A549 (cell line): Measurements from ENCODE around the gene CLDN34. TPM values are rescaled to one million over a fixed set of nuclear protein-coding genes. Genes with fewer than 3 reads are reported as not detected.

Source experiments
- ATAC-seq, 2 experiments: fragments of 200-7000 bp in 1 of 2; fragments of >200 bp in 1 of 2; cut with Nextera tagmentation in 1 of 2; cut with Tn5 transposase in 1 of 2; 3 replicates each; pipeline versions ENCODE4 v1.8.0 to v1.9.1; 2018 to 2020; ENCODE audit warnings: mild to moderate bottlenecking in 1 of 2, moderate library complexity in 1 of 2
- CTCF ChIA-PET: fragments of 300-600 bp; sonication (Branson Sonifier 250); formaldehyde crosslinking; extraction: SDS; loops from one replicate; lab custom pipeline; 2021; ENCODE audit warnings: antibody characterized with exemption, inconsistent platforms; lab: Yijun Ruan, JAX
- POLR2A ChIA-PET: fragments of 350-600 bp; formaldehyde crosslinking; extraction: SDS; loops from one replicate; lab custom pipeline; 2021; ENCODE audit warnings: antibody characterized with exemption, inconsistent platforms; lab: Yijun Ruan, JAX
- DNase-seq, 2 experiments: peaks; one replicate each; pipeline versions ENCODE4 v3.0.0 to v3.0.0-alpha.2; 2011 to 2016; ENCODE audit warnings: low read depth in 1 of 2, low spot score in 1 of 2
- FAIRE-seq: peaks from 2 replicates; lab custom pipeline; 2011; peaks lifted over from hg19 to GRCh38; lab: Jason Lieb, UNC
- H3K27ac ChIP-seq, 2 experiments: fragments of >200 bp; sonication (Bioruptor Twin); formaldehyde crosslinking; 3 replicates each; pipeline ENCODE4 v1.5.1; 2016 to 2017
- H3K4me1 ChIP-seq: fragments of >200 bp; sonication (Bioruptor Twin); formaldehyde crosslinking; 3 replicates; pipeline ENCODE4 v1.6.1; 2016
- H3K4me2 ChIP-seq: fragments of >200 bp; sonication (Bioruptor Twin); formaldehyde crosslinking; 3 replicates; pipeline ENCODE4 v1.6.1; 2016
- H3K4me3 ChIP-seq: fragments of >200 bp; sonication (Bioruptor Twin); formaldehyde crosslinking; 3 replicates; pipeline ENCODE4 v1.5.1; 2016
- H3K9me3 ChIP-seq: fragments of >200 bp; sonication (Bioruptor Twin); formaldehyde crosslinking; 3 replicates; pipeline ENCODE4 v1.6.1; 2016
- BCL3 ChIP-seq: fragments of >200 bp; sonication (Bioruptor Twin); formaldehyde crosslinking; IDR thresholded peaks from 3 replicates; pipeline ENCODE4 v1.6.1; 2016
- BHLHE40 ChIP-seq: IDR thresholded peaks from 2 replicates; pipeline ENCODE4 v1.6.1; 2012; ENCODE audit warnings: low read depth, low read length, inconsistent platforms
- CBX8 ChIP-seq: fragments of 200-600 bp; sonication (generic); IDR thresholded peaks from 2 replicates; pipeline ENCODE4 v1.6.1; 2016
- CHD4 ChIP-seq: fragments of 200-600 bp; sonication (generic); IDR thresholded peaks from 2 replicates; pipeline ENCODE4 v1.6.1; 2016; ENCODE audit warnings: antibody characterized with exemption, mild to moderate bottlenecking, borderline replicate concordance
- CTCF ChIP-seq: fragments of >200 bp; sonication (Bioruptor Twin); formaldehyde crosslinking; IDR thresholded peaks from 3 replicates; pipeline ENCODE4 v1.5.1; 2016
- EHMT2 ChIP-seq: fragments of 200-600 bp; sonication (generic); IDR thresholded peaks from 2 replicates; pipeline ENCODE4 v1.6.1; 2016; ENCODE audit warnings: antibody characterized with exemption, low read depth, mild to moderate bottlenecking, moderate library complexity
- EP300 ChIP-seq, 2 experiments: fragments of >200 bp; sonication (Bioruptor Twin); formaldehyde crosslinking; IDR thresholded peaks; 2 replicates in 1 of 2; 3 replicates in 1 of 2; pipeline ENCODE4 v1.6.1; 2016 to 2017
- ESRRA ChIP-seq: fragments of 150-350 bp; IDR thresholded peaks from 2 replicates; pipeline ENCODE4 v1.6.1; 2014; ENCODE audit warnings: mild to moderate bottlenecking, low read length, borderline replicate concordance
- FOSL2 ChIP-seq, 2 experiments: fragments of 450-650 bp in 1 of 2; fragments of >200 bp in 1 of 2; sonication (Bioruptor Twin) in 1 of 2; formaldehyde crosslinking; IDR thresholded peaks; 2 replicates each; pipeline versions ENCODE4 v1.5.0 to v1.6.1; 2016 to 2020; ENCODE audit warnings: mild to moderate bottlenecking in 1 of 2, moderate library complexity in 1 of 2
- GATA3 ChIP-seq: IDR thresholded peaks from 2 replicates; pipeline ENCODE4 v1.6.1; 2012; ENCODE audit warnings: borderline replicate concordance
- HES2 ChIP-seq: fragments of >200 bp; sonication (Bioruptor Twin); formaldehyde crosslinking; IDR thresholded peaks from 2 replicates; pipeline ENCODE4 v1.6.1; 2016
- HMGXB4 ChIP-seq: fragments of 250-450 bp; sonication (Bioruptor Pico); IDR thresholded peaks from 2 replicates; pipeline ENCODE4 v1.5.0; 2021; ENCODE audit warnings: mild to moderate bottlenecking, moderate library complexity, borderline replicate concordance
- HOXB13 ChIP-seq: fragments of 250-450 bp; sonication (Bioruptor Pico); IDR thresholded peaks from 2 replicates; pipeline ENCODE4 v1.5.0; 2020; ENCODE audit warnings: low read depth, mild to moderate bottlenecking, moderate library complexity
- HOXB5 ChIP-seq: fragments of 250-450 bp; sonication (Bioruptor Pico); IDR thresholded peaks from 2 replicates; pipeline ENCODE4 v1.5.0; 2020; ENCODE audit warnings: mild to moderate bottlenecking, moderate library complexity
- JUN ChIP-seq, 2 experiments: fragments of >200 bp; sonication (Bioruptor Twin); formaldehyde crosslinking; IDR thresholded peaks; 2 replicates in 1 of 2; 3 replicates in 1 of 2; pipeline ENCODE4 v1.6.1; 2016 to 2017
- MAZ ChIP-seq: fragments of 150-350 bp; IDR thresholded peaks from 2 replicates; pipeline ENCODE4 v1.6.1; 2014; ENCODE audit warnings: antibody characterized with exemption, low read depth, low read length, borderline replicate concordance
- POLR2A ChIP-seq: IDR thresholded peaks from 2 replicates; pipeline ENCODE4 v1.6.1; 2012; ENCODE audit warnings: mild to moderate bottlenecking, low read length
- RAD21 ChIP-seq, 2 experiments: fragments of >200 bp in 1 of 2; sonication (Bioruptor Twin) in 1 of 2; formaldehyde crosslinking in 1 of 2; IDR thresholded peaks in 1 of 2; conservative IDR thresholded peaks in 1 of 2; 2 replicates in 1 of 2; 3 replicates in 1 of 2; pipeline ENCODE4 v1.6.1; 2012 to 2018; ENCODE audit warnings: inconsistent platforms in 1 of 2
- RCOR1 ChIP-seq: fragments of 150-350 bp; IDR thresholded peaks from 2 replicates; pipeline ENCODE4 v1.6.1; 2014; ENCODE audit warnings: antibody characterized with exemption, low read length, low read depth
- SMC3 ChIP-seq: fragments of >200 bp; sonication (Bioruptor Twin); formaldehyde crosslinking; IDR thresholded peaks from 3 replicates; pipeline ENCODE4 v1.6.1; 2018; ENCODE audit warnings: inconsistent platforms
- ZSCAN20 ChIP-seq: fragments of 250-450 bp; sonication (Bioruptor Pico); IDR thresholded peaks from 2 replicates; pipeline ENCODE4 v1.8.0; 2022; ENCODE audit warnings: mild to moderate bottlenecking, moderate library complexity
- WGBS: methylation state at CpG from one replicate; pipeline ENCODE4 v1.1.6; 2017; ENCODE audit errors: missing lambda C conversion rate; 5-methylcytosine and 5-hydroxymethylcytosine counted together
- polyA plus RNA-seq, 4 experiments: library from polyadenylated mRNA; depleted of rRNA in 3 of 4; stranded (reverse); fragments of >200 nt; fragmentation: RNase III in 1 of 4; extraction: RNeasy Plus Mini Kit Qiagen cat#74134 plus additional on column Dnase treatment in 1 of 4; gene quantifications; 2 replicates in 3 of 4; 3 replicates in 1 of 4; pipeline ENCODE4 v1.2.3, GENCODE V29; 2011 to 2017
- TF ChIP-seq, protein P1 (sequence below): fragments of 450-650 bp; IDR thresholded peaks from 2 replicates; pipeline ENCODE4 v1.6.1; 2014; ENCODE audit warnings: antibody characterized with exemption
- TF ChIP-seq, protein P2 (sequence below): fragments of 150-350 bp; IDR thresholded peaks from 2 replicates; pipeline ENCODE4 v1.6.1; 2014; ENCODE audit warnings: low read depth, mild to moderate bottlenecking, low read length
- TF ChIP-seq, protein P3 (sequence below): IDR thresholded peaks from 2 replicates; pipeline ENCODE4 v1.6.1; 2012

Gene CLDN34
- polyA plus RNA-seq, 2 of the 4 experiments (the other 2 are of a cell fraction): not detected

- peak overlapping the region; percentile 39; the same call in 2 of the 3 replicates for H3K4me2 ChIP-seq
These were observed 28.7 kb downstream of the CLDN34 start for GRCh38 chrX:9995855-9996339.

GRCh38 chrX:9997041-9997440 is 29.9 kb downstream of the CLDN34 start:
- 89% methylated on average over 6 of the region's 9 CpGs for WGBS
- H3K4me1 ChIP-seq: no peaks in the 10 kb centered on the region
- no peak for TF ChIP-seq ZSCAN20 (CRISPR knock-in tag)
- no peak for TF ChIP-seq CBX8
- TF ChIP-seq, protein P1, sequence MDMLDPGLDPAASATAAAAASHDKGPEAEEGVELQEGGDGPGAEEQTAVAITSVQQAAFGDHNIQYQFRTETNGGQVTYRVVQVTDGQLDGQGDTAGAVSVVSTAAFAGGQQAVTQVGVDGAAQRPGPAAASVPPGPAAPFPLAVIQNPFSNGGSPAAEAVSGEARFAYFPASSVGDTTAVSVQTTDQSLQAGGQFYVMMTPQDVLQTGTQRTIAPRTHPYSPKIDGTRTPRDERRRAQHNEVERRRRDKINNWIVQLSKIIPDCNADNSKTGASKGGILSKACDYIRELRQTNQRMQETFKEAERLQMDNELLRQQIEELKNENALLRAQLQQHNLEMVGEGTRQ: no peak
- TF ChIP-seq, protein P2, sequence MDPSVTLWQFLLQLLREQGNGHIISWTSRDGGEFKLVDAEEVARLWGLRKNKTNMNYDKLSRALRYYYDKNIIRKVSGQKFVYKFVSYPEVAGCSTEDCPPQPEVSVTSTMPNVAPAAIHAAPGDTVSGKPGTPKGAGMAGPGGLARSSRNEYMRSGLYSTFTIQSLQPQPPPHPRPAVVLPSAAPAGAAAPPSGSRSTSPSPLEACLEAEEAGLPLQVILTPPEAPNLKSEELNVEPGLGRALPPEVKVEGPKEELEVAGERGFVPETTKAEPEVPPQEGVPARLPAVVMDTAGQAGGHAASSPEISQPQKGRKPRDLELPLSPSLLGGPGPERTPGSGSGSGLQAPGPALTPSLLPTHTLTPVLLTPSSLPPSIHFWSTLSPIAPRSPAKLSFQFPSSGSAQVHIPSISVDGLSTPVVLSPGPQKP: no peak
- no peak for TF ChIP-seq SMC3
- TF ChIP-seq POLR2A: no peak
- TF ChIP-seq FOSL2 (IDR thresholded peaks at IDR 0.05): no peak
- TF ChIP-seq FOSL2 (CRISPR knock-in tag; IDR thresholded peaks at IDR 0.05): no peak
- TF ChIP-seq, protein P3, sequence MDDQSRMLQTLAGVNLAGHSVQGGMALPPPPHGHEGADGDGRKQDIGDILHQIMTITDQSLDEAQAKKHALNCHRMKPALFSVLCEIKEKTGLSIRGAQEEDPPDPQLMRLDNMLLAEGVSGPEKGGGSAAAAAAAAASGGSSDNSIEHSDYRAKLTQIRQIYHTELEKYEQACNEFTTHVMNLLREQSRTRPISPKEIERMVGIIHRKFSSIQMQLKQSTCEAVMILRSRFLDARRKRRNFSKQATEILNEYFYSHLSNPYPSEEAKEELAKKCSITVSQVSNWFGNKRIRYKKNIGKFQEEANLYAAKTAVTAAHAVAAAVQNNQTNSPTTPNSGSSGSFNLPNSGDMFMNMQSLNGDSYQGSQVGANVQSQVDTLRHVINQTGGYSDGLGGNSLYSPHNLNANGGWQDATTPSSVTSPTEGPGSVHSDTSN: no peak
- TF ChIP-seq EP300 (IDR thresholded peaks at IDR 0.05): no peak
- no peak for TF ChIP-seq HOXB5 (CRISPR knock-in tag)
- no peak for TF ChIP-seq HMGXB4 (CRISPR knock-in tag)
- TF ChIP-seq CHD4: no peak

More at GRCh38 chrX:9995855-9996339, 28.7 kb downstream of the CLDN34 start:
- DNase-seq: peak; percentile 68 to 88
- POLR2A ChIA-PET: no interaction called here
- H3K4me3 ChIP-seq: no peak overlapping the region
- peak overlapping the region; percentile 52 to 73; a peak in 5 of 6 replicates for H3K27ac ChIP-seq
- H3K4me1 ChIP-seq: no peaks in the 10 kb centered on the region
- peaks cover 19% of the 10 kb centered on the region for H3K9me3 ChIP-seq
- TF ChIP-seq GATA3 (peak; percentile 41; the same call in 1 of the 2 replicates), ESRRA (no peak), BHLHE40 (no peak), RAD21 (conservative IDR thresholded peaks at IDR 0.05 in 1 of 2, IDR thresholded peaks at IDR 0.05 in 1 of 2) (peak; percentile 98 to 99), RCOR1 (no peak), HES2 (no peak), EHMT2 (no peak), BCL3 (no peak), CTCF (peak; percentile 94), FOSL2 (IDR thresholded peaks at IDR 0.05) (no peak), FOSL2 (CRISPR knock-in tag; IDR thresholded peaks at IDR 0.05) (no peak), SMC3 (peak; percentile 100), HOXB13 (CRISPR knock-in tag) (no peak), JUN (IDR thresholded peaks at IDR 0.05) (no peak), ZSCAN20 (CRISPR knock-in tag) (no peak), MAZ (no peak)
- TF ChIP-seq, protein P3: no peak
- TF ChIP-seq, all 56 proteins: peak for 4
- FAIRE-seq (peak; percentile 61), ATAC-seq (peak; percentile 74 to 97)
- WGBS: 20% methylated on average over 18 of the region's 18 CpGs
- CTCF ChIA-PET: interaction anchor here (0.6 to 11.2 kb wide), 17 partner anchors 8 to 550 kb away, joined by 3 to 216 read pairs (median 3); no protein-coding TSS in a partner anchor

More at GRCh38 chrX:9997041-9997440, 29.9 kb downstream of the CLDN34 start:
- no peak for DNase-seq
- no peak for FAIRE-seq
- CTCF ChIA-PET: interaction anchor here (0.7 to 11.2 kb wide), 13 partner anchors 9 to 1247 kb away, joined by 3 to 216 read pairs (median 3); no protein-coding TSS in a partner anchor
- Histone ChIP-seq H3K27ac (peak overlapping the region; percentile 27 to 73; a peak in 4 of 6 replicates), H3K4me3 (no peak overlapping the region), H3K9me3 (peaks cover 23% of the 10 kb centered on the region), H3K4me2 (no peak overlapping the region)
- POLR2A ChIA-PET: no interaction called here
- ATAC-seq: no peak
